IMR-90 (cell line): ENCODE data around the gene TMED4. TPM values are rescaled to one million over a fixed set of nuclear protein-coding genes. Genes with fewer than 3 reads are reported as not detected.

ENCODE experiments used
- ATAC-seq: fragments of 200-7000 bp; cut with Tn5 transposase; 2 replicates; pipeline ENCODE4 v1.9.1; 2020; ENCODE audit warnings: low read depth, mild to moderate bottlenecking, moderate library complexity
- BruUV-seq: library from RNA; stranded (reverse); fragments of 400-500 nt; replicated peaks from 2 replicates; lab custom pipeline; 2021; lab: Mats Ljungman, UMichigan
- CTCF ChIA-PET: fragments of 300-600 bp; formaldehyde crosslinking; extraction: SDS; loops from one replicate; lab custom pipeline; 2021; ENCODE audit warnings: antibody characterized with exemption; lab: Yijun Ruan, JAX
- POLR2A ChIA-PET: fragments of 300-600 bp; sonication (Branson Sonifier 250); formaldehyde crosslinking; loops from one replicate; lab custom pipeline; 2022; ENCODE audit warnings: antibody characterized with exemption; ENCODE audit not compliant: unreplicated experiment; lab: Charles Lee
- DNase-seq: peaks from one replicate; pipeline ENCODE4 v3.0.0; 2013
- H2AFZ ChIP-seq: replicated peaks from 2 replicates; pipeline ENCODE3; 2013; ENCODE audit warnings: low read length, mild to moderate bottlenecking; ENCODE audit not compliant: poor library complexity
- H2AK5ac ChIP-seq: 2 replicates; pipeline ENCODE4 v1.6.1; 2013; ENCODE audit warnings: low read depth, low read length, inconsistent platforms
- H2AK9ac ChIP-seq: replicated peaks from 2 replicates; pipeline ENCODE3; 2013; ENCODE audit warnings: mild to moderate bottlenecking, low read depth, low read length, moderate library complexity; ENCODE audit not compliant: poor library complexity
- H2BK120ac ChIP-seq: 2 replicates; pipeline ENCODE4 v1.6.1; 2013; ENCODE audit warnings: low read depth, low read length, inconsistent platforms
- H2BK15ac ChIP-seq: 3 replicates; pipeline ENCODE4 v1.6.1; 2013; ENCODE audit warnings: low read depth, low read length, inconsistent platforms
- H2BK20ac ChIP-seq: 2 replicates; pipeline ENCODE4 v1.6.1; 2013; ENCODE audit warnings: low read depth, mild to moderate bottlenecking, inconsistent platforms, low read length, moderate library complexity
- H2BK5ac ChIP-seq: 2 replicates; pipeline ENCODE4 v1.6.1; 2013; ENCODE audit warnings: mild to moderate bottlenecking, low read depth, low read length, inconsistent platforms; ENCODE audit not compliant: poor library complexity, severe bottlenecking
- H3K14ac ChIP-seq: replicated peaks from 2 replicates; pipeline ENCODE4 v1.6.1; 2013; ENCODE audit warnings: low read depth, low read length, inconsistent platforms
- H3K18ac ChIP-seq: 2 replicates; pipeline ENCODE4 v1.6.1; 2013; ENCODE audit warnings: low read depth, low read length, control low read depth
- H3K23ac ChIP-seq: 2 replicates; pipeline ENCODE4 v1.6.1; 2013; ENCODE audit warnings: low read depth, low read length, inconsistent platforms
- H3K27ac ChIP-seq: 2 replicates; pipeline ENCODE4 v1.5.1; 2013; ENCODE audit warnings: mild to moderate bottlenecking, control low read depth, low read length; ENCODE audit not compliant: insufficient read depth
- H3K27me3 ChIP-seq: 2 replicates; pipeline ENCODE4 v1.6.1; 2013; ENCODE audit warnings: low read length; ENCODE audit not compliant: control insufficient read depth, insufficient read depth
- H3K36me3 ChIP-seq: 2 replicates; pipeline ENCODE4 v1.6.1; 2013; ENCODE audit warnings: low read length, mixed read lengths; ENCODE audit not compliant: control insufficient read depth, insufficient read depth
- H3K4ac ChIP-seq: 2 replicates; pipeline ENCODE4 v1.6.1; 2013; ENCODE audit warnings: low read depth, low read length, inconsistent platforms
- H3K4me1 ChIP-seq: 2 replicates; pipeline ENCODE4 v1.6.1; 2013; ENCODE audit warnings: low read length, mixed read lengths; ENCODE audit not compliant: control insufficient read depth, insufficient read depth
- H3K4me2 ChIP-seq: 2 replicates; pipeline ENCODE4 v1.6.1; 2013; ENCODE audit warnings: low read depth, mild to moderate bottlenecking, control low read depth, low read length, moderate library complexity
- H3K4me3 ChIP-seq: 2 replicates; pipeline ENCODE4 v1.5.1; 2013; ENCODE audit warnings: low read depth, mild to moderate bottlenecking, control low read depth, low read length, moderate library complexity; ENCODE audit not compliant: insufficient read depth
- H3K56ac ChIP-seq: 2 replicates; pipeline ENCODE4 v1.6.1; 2013; ENCODE audit warnings: low read length, inconsistent platforms; ENCODE audit not compliant: insufficient read depth; ENCODE audit errors: extremely low read depth
- H3K79me1 ChIP-seq, 2 experiments: 2 replicates each; pipeline ENCODE4 v1.6.1; 2013; ENCODE audit warnings: low read length in 2 of 2, inconsistent platforms in 1 of 2, low read depth in 1 of 2
- H3K9ac ChIP-seq: 2 replicates; pipeline ENCODE4 v1.6.1; 2013; ENCODE audit warnings: low read depth, low read length, control low read depth
- H3K9me1 ChIP-seq: 2 replicates; pipeline ENCODE4 v1.6.1; 2013; ENCODE audit warnings: low read length, inconsistent platforms; ENCODE audit not compliant: insufficient read depth
- H3K9me3 ChIP-seq: 2 replicates; pipeline ENCODE4 v1.6.1; 2013; ENCODE audit warnings: low read length; ENCODE audit not compliant: control insufficient read depth, insufficient read depth
- H4K20me1 ChIP-seq: 2 replicates; pipeline ENCODE4 v1.6.1; 2013; ENCODE audit warnings: low read length, inconsistent platforms; ENCODE audit not compliant: insufficient read depth
- H4K5ac ChIP-seq: 2 replicates; pipeline ENCODE4 v1.6.1; 2013; ENCODE audit warnings: mild to moderate bottlenecking, low read depth, low read length, control low read depth
- H4K8ac ChIP-seq, 2 experiments: 2 replicates each; pipeline ENCODE4 v1.6.1; 2013; ENCODE audit warnings: low read depth in 2 of 2, low read length in 2 of 2, control low read depth in 1 of 2, inconsistent platforms in 1 of 2
- H4K91ac ChIP-seq: 2 replicates; pipeline ENCODE4 v1.6.1; 2013; ENCODE audit warnings: low read depth, low read length, inconsistent platforms; ENCODE audit not compliant: insufficient read depth
- BHLHE40 ChIP-seq: fragments of 150-350 bp; IDR thresholded peaks from 2 replicates; pipeline ENCODE4 v1.6.1; 2016; ENCODE audit warnings: mild to moderate bottlenecking, low read depth, low read length
- CHD1 ChIP-seq: IDR thresholded peaks from 2 replicates; pipeline ENCODE4 v1.6.1; 2012; ENCODE audit warnings: low read depth, low read length, improper control_type of control experiment
- MAFK ChIP-seq: IDR thresholded peaks from 2 replicates; pipeline ENCODE4 v1.6.1; 2012; ENCODE audit warnings: low read depth, low read length, improper control_type of control experiment
- MXI1 ChIP-seq: IDR thresholded peaks from 2 replicates; pipeline ENCODE4 v1.6.1; 2012; ENCODE audit warnings: low read depth, mild to moderate bottlenecking, low read length, moderate library complexity, borderline replicate concordance
- NFE2L2 ChIP-seq: fragments of 150-350 bp; IDR thresholded peaks from 2 replicates; pipeline ENCODE4 v1.6.1; 2016; ENCODE audit warnings: low read depth, mild to moderate bottlenecking, low read length
- WGBS, 2 experiments: methylation state at CpG; one replicate each; pipeline versions ENCODE4 v1.1.5 to v1.1.7; 2013; ENCODE audit warnings: missing lambda C conversion rate in 2 of 2; ENCODE audit not compliant: insufficient read length in 1 of 2; ENCODE audit errors: extremely low coverage in 2 of 2; 5-methylcytosine and 5-hydroxymethylcytosine counted together
- dilution Hi-C: fragments of 300-500 bp; cut with HindIII; formaldehyde crosslinking; loops from one replicate; pipeline ENCODE4 v1.14.3; 2018; ENCODE audit warnings: low sequenced_read_pairs; ENCODE audit not compliant: unreplicated experiment
- in situ Hi-C: fragments of 300-500 bp; cut with MboI; formaldehyde crosslinking; loops from 3 replicates; pipeline ENCODE4 v1.14.3; 2019; ENCODE audit warnings: low sequenced_read_pairs, inconsistent platforms, mixed read lengths
- intact Hi-C: fragments of 100-400 bp; cut with micrococcal nuclease; formaldehyde crosslinking; loops from 2 replicates; pipeline ENCODE4 v1.10.0; 2022
- polyA plus RNA-seq, 3 experiments: library from polyadenylated mRNA; depleted of rRNA; stranded (reverse); fragments of >200 nt; gene quantifications; 2 replicates each; pipeline ENCODE4 v1.2.3, GENCODE V29; 2012; ENCODE audit warnings: low replicate concordance in 1 of 3
- total RNA-seq: library from RNA; depleted of rRNA; stranded (reverse); fragments of >200 nt; gene quantifications from 2 replicates; pipeline ENCODE4 v1.2.3, GENCODE V29; 2012

Gene TMED4
- total and polyA plus RNA-seq, 2 of the 4 experiments (the other 2 are of a cell fraction): 58.6 to 92.7 TPM

GRCh38 chr7:44557485-44557884 is 24.5 kb downstream of the TMED4 start:
- Histone ChIP-seq H3K14ac (no peak overlapping the region), H3K18ac (no peak overlapping the region), H3K27me3 (peaks cover 7% of the 10 kb centered on the region), H3K9ac (no peak overlapping the region), H2AK9ac (no peak overlapping the region), H2AK5ac (no peak overlapping the region), H2BK120ac (no peak overlapping the region), H2BK20ac (no peak overlapping the region), H3K56ac (no peak overlapping the region), H2BK15ac (no peak overlapping the region), H3K4me3 (no peak overlapping the region), H3K4me2 (no peak overlapping the region), H3K23ac (no peak overlapping the region), H4K20me1 (no peaks in the 10 kb centered on the region; the same call in 1 of the 2 replicates), H4K5ac (no peak overlapping the region), H4K91ac (no peak overlapping the region), H3K27ac (no peak overlapping the region), H3K4ac (no peak overlapping the region), H3K36me3 (no peaks in the 10 kb centered on the region), H4K8ac (no peak overlapping the region), H3K9me3 (no peaks in the 10 kb centered on the region), H3K4me1 (peaks cover 2% of the 10 kb centered on the region; the same call in 1 of the 2 replicates), H2BK5ac (no peak overlapping the region), H2AFZ (no peak overlapping the region), H3K9me1 (peaks cover 6% of the 10 kb centered on the region; the same call in 1 of the 2 replicates), H3K79me1 (no peaks in the 10 kb centered on the region)
- POLR2A ChIA-PET: no interaction called here
- CTCF ChIA-PET: no interaction called here
- BruUV-seq: no TSS peak
- TF ChIP-seq MAFK (no peak), CHD1 (no peak), BHLHE40 (no peak), MXI1 (no peak), NFE2L2 (no peak)
- in situ Hi-C loops (loop anchor here (5.0 kb wide), 1 partner anchor 70 kb away; no protein-coding TSS in a partner anchor), dilution Hi-C loops (no loop called here), intact Hi-C loops (loop anchor here (2.0 kb wide), 1 partner anchor 317 kb away; no protein-coding TSS in a partner anchor)
- DNase-seq: no peak
- no CpG with 5 or more reads among the region's 2 CpGs for WGBS, 2 experiments
- ATAC-seq: no peak
